GM19467 (cell line): ENCODE measurements around the gene NRM.
"Not testable (repeated sequence)": the region's sequence is repeated elsewhere in the genome, so short reads cannot be mapped to it uniquely, and the experiment has no call there.

Source experiments
- ATAC-seq: cut with Tn5 transposase; IDR thresholded peaks from one replicate; pipeline ENCODE4 v1.9.1; 2021; ENCODE audit warnings: mild to moderate bottlenecking, moderate library complexity; ENCODE audit not compliant: unreplicated experiment

NRM gene

GRCh38 chr6:30721198-30722024 lies 30.6 kb upstream of the NRM start:
- ATAC-seq: peak; percentile 27

- ATAC-seq: no peak
These were observed 30.0 kb upstream of the NRM start for GRCh38 chr6:30720738-30721197.

DNA sequence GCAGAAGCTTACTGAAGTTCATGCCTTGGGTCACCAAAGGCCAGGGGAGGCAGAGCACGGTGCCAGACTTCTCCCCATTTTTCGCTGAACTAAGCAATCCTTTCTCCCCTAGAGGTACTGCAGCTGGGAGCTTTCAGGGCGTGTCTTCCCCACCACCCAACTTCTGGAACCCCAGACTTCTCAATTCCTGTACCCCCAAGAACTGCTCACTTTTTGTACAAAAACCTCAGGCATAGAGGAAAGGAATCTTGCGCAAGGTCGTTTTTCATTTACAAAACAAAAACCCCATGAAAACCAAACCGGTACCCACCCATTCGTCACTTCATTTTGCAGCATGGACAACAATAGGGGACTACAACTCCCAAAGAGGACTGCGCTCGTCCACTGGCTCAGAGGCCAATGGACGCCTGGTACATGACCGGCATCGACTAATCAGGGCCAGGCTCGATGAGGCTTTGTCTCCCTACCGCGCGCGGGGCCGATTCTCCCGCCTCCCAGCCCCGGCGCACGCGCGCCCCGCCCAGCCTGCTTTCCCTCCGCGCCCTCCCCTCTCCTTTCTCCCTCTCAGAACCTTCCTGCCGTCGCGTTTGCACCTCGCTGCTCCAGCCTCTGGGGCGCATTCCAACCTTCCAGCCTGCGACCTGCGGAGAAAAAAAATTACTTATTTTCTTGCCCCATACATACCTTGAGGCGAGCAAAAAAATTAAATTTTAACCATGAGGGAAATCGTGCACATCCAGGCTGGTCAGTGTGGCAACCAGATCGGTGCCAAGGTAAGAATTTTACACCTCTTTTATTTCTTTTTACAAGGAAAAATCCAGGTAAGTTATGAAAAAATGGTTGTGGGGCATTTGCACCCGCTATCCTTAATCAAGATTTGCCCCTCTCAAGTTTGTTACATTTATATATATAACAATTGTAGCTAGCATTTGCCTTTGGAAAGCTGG lies 29.3 kb upstream of the NRM start, which contains the start of gene TUBB:
TUBB (plus strand) TSS at position 562 of the 947 bp plus-strand sequence; CDS start at position 717, 155 bp downstream.
- peak; percentile 48 for ATAC-seq

GRCh38 chr6:30719356-30719755 lies 28.6 kb upstream of the NRM start:
- no peak for ATAC-seq

DNA sequence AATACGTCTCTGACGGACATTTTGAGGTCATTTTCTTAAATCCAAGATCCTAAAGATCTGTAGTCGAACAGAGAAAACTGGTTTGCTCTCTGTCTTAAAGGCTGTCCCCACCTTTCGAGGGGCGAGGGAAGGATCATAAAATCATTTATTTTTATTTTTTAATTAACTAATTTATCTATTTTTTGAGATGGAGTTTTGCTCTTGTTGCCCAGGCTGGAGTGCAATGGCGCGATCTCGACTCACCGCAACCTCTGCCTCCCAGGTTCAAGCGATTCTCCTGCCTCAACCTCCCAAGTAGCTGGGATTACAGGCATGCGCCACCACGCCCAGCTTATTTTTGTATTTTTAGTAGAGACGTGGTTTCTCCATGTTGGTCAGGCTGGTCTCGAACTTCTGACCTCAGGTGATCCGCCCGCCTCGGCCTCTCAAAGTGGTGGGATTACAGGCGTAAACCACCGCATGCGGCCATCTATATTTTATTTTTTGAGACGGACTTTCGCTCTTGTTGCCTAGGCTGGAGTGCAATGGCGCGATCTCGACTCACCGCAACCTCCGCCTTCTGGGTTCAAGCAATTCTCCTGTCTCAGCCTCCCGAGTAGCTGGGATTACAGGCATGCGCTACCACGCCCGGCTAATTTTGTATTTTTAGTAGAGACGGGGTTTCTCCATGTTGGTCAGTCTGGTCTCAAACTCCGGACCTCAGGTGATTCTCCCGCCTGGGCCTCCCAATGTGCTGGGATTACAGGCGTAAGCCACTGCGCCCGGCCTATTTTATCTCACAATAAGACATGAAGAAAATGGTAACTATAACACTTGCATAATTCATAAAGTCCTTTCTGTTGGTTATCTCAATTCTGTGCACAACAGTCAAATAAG lies 27.3 kb upstream of the NRM start:
- not testable (repeated sequence) for ATAC-seq

- peak; percentile 56 for ATAC-seq
These were observed 26.5 kb upstream of the NRM start, which contains the start of gene MDC1 for GRCh38 chr6:30717129-30717844. TSS of gene MDC1 (minus strand) at chr6:30717281. CDS start at chr6:30715175, 2,106 bp downstream.

DNA sequence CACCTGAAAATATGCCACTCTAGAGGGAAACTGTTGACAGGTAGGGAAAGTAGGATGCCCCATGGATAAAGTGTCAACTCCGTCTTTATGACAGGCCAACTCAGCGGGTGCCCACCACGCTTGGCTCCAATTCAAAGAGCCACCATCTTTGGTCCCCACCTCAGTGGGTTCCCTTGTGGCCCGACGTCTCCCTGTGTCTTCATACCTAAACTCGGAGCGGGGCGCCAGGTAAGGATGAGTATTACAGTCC lies 26.0 kb upstream of the NRM start:
- no peak for ATAC-seq

DNA sequence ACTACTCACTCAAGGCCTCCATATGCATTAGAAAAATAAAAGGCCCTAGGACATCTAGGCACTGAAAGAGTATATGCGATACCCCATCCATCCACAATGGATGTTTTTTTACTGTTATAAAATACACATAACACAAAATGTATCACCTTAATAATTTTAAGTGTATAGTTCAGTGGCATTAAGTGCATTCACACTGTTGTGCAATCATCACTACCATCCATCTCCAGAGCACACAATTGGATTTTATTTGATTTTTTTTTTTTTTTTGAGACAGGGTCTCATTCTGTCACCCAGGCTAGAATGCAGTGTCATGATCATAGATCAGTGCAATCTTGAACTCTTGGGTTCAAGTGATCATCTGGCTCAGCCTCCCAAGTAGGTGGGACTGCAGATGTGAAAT lies 23.5 kb upstream of the NRM start:
- ATAC-seq: no peak

GRCh38 chr6:30712441-30712945 lies 21.7 kb upstream of the NRM start:
- no peak for ATAC-seq

- no peak for ATAC-seq
These were observed 21.1 kb upstream of the NRM start for GRCh38 chr6:30711758-30712380.

DNA sequence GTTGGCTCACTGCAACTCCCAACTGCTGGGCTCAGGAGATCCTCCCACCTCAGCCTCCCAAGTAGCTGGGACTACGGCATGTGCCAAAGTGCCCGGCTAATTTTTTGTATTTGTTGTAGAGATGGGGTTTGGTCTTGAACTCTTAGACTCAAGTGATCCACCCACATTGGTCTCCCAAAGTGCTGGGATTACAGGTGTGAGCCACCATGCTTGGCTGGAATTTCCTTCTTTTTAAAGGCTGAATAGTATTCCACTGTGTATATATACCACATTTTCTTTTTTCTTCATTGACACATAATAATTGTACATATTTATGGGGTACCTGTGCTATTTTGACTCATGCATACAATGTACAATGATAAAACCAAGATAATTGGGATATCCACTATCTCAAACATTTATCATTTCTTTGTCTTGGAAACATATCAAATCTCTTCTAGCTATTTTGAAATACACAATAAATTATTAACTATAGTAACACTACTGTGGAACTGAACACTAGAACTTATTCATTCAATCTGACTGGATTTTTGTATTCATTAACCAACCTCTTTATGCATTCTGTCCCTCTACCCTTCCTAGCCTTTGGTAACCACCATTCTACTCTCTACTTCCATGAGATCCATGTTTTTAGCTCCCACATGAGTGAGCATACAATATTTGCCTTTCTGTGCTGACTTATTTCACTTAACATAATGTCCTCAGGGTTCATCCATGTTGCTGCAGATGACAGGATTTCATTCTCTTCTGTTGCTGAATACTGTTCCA lies 18.5 kb upstream of the NRM start:
- no peak for ATAC-seq

- no peak for ATAC-seq
These were observed 16.6 kb upstream of the NRM start for GRCh38 chr6:30707281-30707850.

GRCh38 chr6:30705620-30706019 lies 14.8 kb upstream of the NRM start:
- ATAC-seq: no peak

DNA sequence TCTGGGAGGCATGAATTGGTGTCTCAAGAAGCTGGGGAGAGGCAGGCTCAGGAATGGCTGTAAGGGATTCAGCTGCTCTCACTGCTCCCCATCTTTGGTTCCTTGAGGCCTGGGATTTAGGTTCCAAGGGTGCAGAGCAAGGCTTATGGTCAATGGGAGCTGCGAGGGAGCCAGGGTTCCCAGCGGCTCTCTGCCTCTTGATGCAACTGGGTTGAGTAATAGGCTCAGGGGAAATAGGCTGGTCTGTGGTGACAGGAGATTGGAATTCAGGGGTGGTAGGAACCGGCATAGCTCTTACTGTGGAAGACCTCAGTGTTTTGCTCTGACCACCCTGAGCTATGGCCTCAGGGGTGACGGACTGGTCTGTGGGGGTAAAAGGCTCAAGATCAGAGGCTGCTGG lies 13.0 kb upstream of the NRM start:
- no peak for ATAC-seq

- no peak for ATAC-seq
These were observed 12.2 kb upstream of the NRM start for GRCh38 chr6:30703011-30703410.

- ATAC-seq: no peak
These were observed 9.6 kb upstream of the NRM start for GRCh38 chr6:30700340-30700739.

DNA sequence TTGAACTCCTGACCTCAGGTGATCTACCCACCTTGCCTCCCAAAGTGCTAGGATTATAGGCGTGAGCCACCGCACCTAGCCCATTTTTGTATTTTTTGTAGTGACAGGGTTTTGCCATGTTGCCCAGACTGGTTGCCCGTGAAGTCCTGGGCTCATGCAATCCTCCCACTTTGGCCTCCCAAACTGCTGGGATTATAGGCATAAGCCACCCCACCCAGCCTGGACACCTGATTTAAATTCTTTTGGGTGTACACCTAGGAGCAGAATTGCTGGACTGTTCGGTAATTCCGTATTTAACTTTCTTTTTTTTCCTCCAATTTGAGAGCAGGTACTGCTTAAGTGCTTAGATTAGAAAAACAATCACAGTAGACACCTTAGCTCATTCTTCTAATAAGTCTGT lies 5.6 kb upstream of the NRM start:
- ATAC-seq: no peak

DNA sequence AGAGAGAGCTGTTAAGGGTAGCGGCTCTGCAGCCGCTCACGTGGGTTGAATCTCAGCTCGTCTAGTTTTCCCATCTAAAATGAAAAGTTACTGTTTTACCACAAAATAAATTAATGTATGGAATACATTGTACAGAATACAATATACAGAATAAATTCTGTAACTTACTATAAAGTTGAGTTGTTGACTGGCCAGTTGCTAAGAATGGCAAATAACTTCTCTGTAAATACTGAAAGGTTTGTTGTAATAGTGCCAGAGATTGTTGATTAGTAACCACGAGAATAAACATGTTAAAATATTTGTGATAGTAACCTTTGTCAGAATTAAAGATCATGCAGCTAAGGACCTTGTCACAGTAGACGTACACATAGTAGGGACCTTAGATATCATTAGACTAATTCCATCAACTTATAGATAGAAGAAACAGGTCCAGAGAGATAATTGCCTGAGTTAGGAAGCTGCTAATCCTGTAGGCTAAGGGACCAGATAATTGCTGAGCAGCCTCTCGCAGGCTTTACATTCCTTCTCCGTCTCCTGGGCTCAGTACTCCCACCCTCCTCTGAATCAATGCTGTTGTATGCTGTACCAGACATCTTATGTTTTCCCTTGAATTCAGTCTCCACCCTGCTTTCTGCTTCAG lies 544 bp upstream of the NRM start:
- no peak for ATAC-seq
